HepG2 (cell line): Measurements from ENCODE around the gene CKS2. TPM values are rescaled to one million over a fixed set of nuclear protein-coding genes. Genes with fewer than 3 reads are reported as not detected.

Experiments used
- CREB1 ChIP-seq, 2 experiments: fragments of 450-650 bp in 1 of 2; IDR thresholded peaks; 2 replicates each; pipeline ENCODE4 v1.6.1; 2016 to 2017; ENCODE audit warnings: control low read depth in 1 of 2, mild to moderate bottlenecking in 1 of 2, missing compliant biosample characterization in 1 of 2, missing genetic modification characterization in 1 of 2
- EP300 ChIP-seq, 3 experiments: sonication (generic) in 1 of 3; formaldehyde crosslinking in 1 of 3; IDR thresholded peaks; 2 replicates each; pipeline versions ENCODE4 v1.5.1 to v1.6.1; 2011 to 2020; ENCODE audit warnings: low read depth in 2 of 3, low read length in 2 of 3, borderline replicate concordance in 1 of 3, improper control_type of control experiment in 1 of 3, mild to moderate bottlenecking in 1 of 3, missing genetic modification reagents in 1 of 3, moderate library complexity in 1 of 3
- GPN1 ChIP-seq: sonication (generic); formaldehyde crosslinking; IDR thresholded peaks from 2 replicates; pipeline ENCODE4 v1.5.1; 2020; ENCODE audit warnings: missing genetic modification reagents, borderline replicate concordance
- HOXA9 ChIP-seq: sonication (generic); formaldehyde crosslinking; IDR thresholded peaks from 2 replicates; pipeline ENCODE4 v1.8.1; 2022; ENCODE audit warnings: missing genetic modification reagents, mild to moderate bottlenecking, moderate library complexity, borderline replicate concordance
- KAT7 ChIP-seq: IDR thresholded peaks from 2 replicates; pipeline ENCODE4 v1.6.1; 2018; ENCODE audit warnings: borderline replicate concordance, missing compliant biosample characterization
- RFXAP ChIP-seq: sonication (generic); formaldehyde crosslinking; IDR thresholded peaks from 2 replicates; pipeline ENCODE4 v1.4.0; 2020; ENCODE audit warnings: missing genetic modification reagents, borderline replicate concordance
- SIN3A ChIP-seq: IDR thresholded peaks from 2 replicates; pipeline ENCODE4 v1.6.1; 2011; ENCODE audit warnings: low read depth, mild to moderate bottlenecking, control low read depth, low read length, borderline replicate concordance
- ZFP36L2 ChIP-seq: sonication (generic); formaldehyde crosslinking; IDR thresholded peaks from 2 replicates; pipeline ENCODE4 v1.4.0; 2020; ENCODE audit warnings: missing genetic modification reagents
- ZNF20 ChIP-seq: sonication (generic); formaldehyde crosslinking; IDR thresholded peaks from 2 replicates; pipeline ENCODE4 v1.4.0; 2020; ENCODE audit warnings: mild to moderate bottlenecking, moderate library complexity, missing genetic modification reagents
- ZNF354B ChIP-seq: sonication (generic); formaldehyde crosslinking; IDR thresholded peaks from 2 replicates; pipeline ENCODE4 v1.8.0; 2022; ENCODE audit warnings: mild to moderate bottlenecking, missing genetic modification reagents
- ZNF530 ChIP-seq: sonication (generic); formaldehyde crosslinking; IDR thresholded peaks from 2 replicates; pipeline ENCODE4 v1.5.0; 2020; ENCODE audit warnings: low read depth, mild to moderate bottlenecking, missing genetic modification reagents
- ZNF589 ChIP-seq: sonication (generic); formaldehyde crosslinking; conservative IDR thresholded peaks from 2 replicates; pipeline ENCODE4 v1.8.0; 2022; ENCODE audit warnings: mild to moderate bottlenecking, moderate library complexity, missing genetic modification reagents
- ZNF782 ChIP-seq: sonication (generic); formaldehyde crosslinking; IDR thresholded peaks from 2 replicates; pipeline ENCODE4 v1.4.0; 2020; ENCODE audit warnings: missing genetic modification reagents, mild to moderate bottlenecking, borderline replicate concordance
- polyA plus RNA-seq, 8 experiments: library from polyadenylated mRNA; depleted of rRNA in 3 of 8; stranded (reverse) in 7 of 8; unstranded in 1 of 8; fragments of >200 nt; fragmentation: Illumina TruSeq in 4 of 8; extraction: Trizol in 4 of 8; gene quantifications; 2 replicates each; pipeline versions ENCODE4 v1.2.1 to v1.2.3, GENCODE V29; 2011 to 2016; ENCODE audit warnings: low read depth in 4 of 8, missing spikeins in 1 of 8, mixed read lengths in 1 of 8; ENCODE audit not compliant: insufficient read depth in 1 of 8
- total RNA-seq, 5 experiments: library from RNA; depleted of rRNA; stranded (reverse); fragments of >200 nt; fragmentation: Illumina TruSeq; extraction: Trizol; gene quantifications; 2 replicates each; pipeline ENCODE4 v1.2.3, GENCODE V29; 2016; ENCODE audit warnings: low read depth in 1 of 5
- TF ChIP-seq, protein P1 (sequence below): sonication (generic); formaldehyde crosslinking; IDR thresholded peaks from 2 replicates; pipeline ENCODE4 v1.4.0; 2020; ENCODE audit warnings: missing genetic modification reagents
- TF ChIP-seq, protein P2 (sequence below): sonication (generic); formaldehyde crosslinking; IDR thresholded peaks from 2 replicates; pipeline ENCODE4 v1.5.1; 2020; ENCODE audit warnings: missing genetic modification reagents, mild to moderate bottlenecking, borderline replicate concordance
- TF ChIP-seq, protein P3 (sequence below): sonication (generic); formaldehyde crosslinking; IDR thresholded peaks from 2 replicates; pipeline ENCODE4 v1.4.0; 2020; ENCODE audit warnings: missing genetic modification reagents
- TF ChIP-seq, protein P4 (sequence below): sonication (generic); formaldehyde crosslinking; IDR thresholded peaks from 2 replicates; pipeline ENCODE4 v1.4.0; 2020; ENCODE audit warnings: missing genetic modification reagents

The CKS2 gene
- total and polyA plus RNA-seq, 2 of the 13 experiments (the other 11 are each of a cell fraction or from before 2014, with no cell fraction given) = 251 to 317 TPM

DNA sequence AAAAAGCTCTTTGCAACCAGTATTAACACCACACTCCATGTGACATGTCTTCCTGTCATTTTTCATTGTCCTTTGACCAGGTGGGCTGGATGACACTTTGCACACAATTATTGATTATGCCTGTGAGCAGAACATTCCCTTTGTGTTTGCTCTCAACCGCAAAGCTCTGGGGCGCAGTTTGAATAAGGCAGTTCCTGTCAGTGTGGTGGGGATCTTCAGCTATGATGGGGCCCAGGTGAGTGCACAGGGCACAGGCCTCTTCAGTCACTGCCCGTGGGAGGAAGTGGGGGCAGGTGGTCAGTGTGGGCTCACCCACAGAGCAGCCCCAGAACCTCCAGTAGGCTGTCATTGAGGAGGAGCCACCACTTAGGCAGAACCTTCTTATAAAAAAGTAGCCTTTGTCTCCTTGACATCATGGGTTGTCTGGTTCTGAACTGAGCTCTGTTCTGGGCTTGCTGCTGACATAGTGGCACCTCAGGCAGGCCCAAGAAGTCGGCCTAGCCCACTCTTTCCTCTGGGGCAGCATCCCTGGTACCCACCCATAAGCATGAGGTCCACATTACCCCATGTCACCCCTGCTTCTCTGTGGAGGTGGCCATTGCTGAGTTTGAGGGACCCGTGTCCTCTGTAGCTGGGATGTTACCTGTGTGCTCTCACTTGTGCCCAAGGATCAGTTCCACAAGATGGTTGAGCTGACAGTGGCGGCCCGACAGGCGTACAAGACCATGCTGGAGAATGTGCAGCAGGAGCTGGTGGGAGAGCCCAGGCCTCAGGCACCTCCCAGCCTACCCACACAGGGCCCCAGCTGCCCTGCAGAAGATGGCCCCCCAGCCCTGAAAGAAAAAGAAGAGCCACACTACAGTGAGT lies 46.6 kb downstream of the CKS2 start (continued):
- TF ChIP-seq, protein P1, sequence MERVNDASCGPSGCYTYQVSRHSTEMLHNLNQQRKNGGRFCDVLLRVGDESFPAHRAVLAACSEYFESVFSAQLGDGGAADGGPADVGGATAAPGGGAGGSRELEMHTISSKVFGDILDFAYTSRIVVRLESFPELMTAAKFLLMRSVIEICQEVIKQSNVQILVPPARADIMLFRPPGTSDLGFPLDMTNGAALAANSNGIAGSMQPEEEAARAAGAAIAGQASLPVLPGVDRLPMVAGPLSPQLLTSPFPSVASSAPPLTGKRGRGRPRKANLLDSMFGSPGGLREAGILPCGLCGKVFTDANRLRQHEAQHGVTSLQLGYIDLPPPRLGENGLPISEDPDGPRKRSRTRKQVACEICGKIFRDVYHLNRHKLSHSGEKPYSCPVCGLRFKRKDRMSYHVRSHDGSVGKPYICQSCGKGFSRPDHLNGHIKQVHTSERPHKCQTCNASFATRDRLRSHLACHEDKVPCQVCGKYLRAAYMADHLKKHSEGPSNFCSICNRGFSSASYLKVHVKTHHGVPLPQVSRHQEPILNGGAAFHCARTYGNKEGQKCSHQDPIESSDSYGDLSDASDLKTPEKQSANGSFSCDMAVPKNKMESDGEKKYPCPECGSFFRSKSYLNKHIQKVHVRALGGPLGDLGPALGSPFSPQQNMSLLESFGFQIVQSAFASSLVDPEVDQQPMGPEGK = peak; percentile 86
- TF ChIP-seq ZNF530 (CRISPR knock-in tag) (no peak), ZNF354B (CRISPR knock-in tag) (no peak), KAT7 (peak; percentile 83), ZFP36L2 (CRISPR knock-in tag) (no peak), HOXA9 (CRISPR knock-in tag) (no peak), ZNF20 (CRISPR knock-in tag) (no peak), GPN1 (CRISPR knock-in tag) (no peak), CREB1 (IDR thresholded peaks at IDR 0.05) (0 out of 2 replicates have a peak, but pooled peaks have one; percentile 4), CREB1 (CRISPR knock-in tag; IDR thresholded peaks at IDR 0.05) (peak; percentile 86), ZNF782 (CRISPR knock-in tag) (0 out of 2 replicates have a peak, but pooled peaks have one; percentile 45), SIN3A (peak; percentile 91), EP300 (IDR thresholded peaks at IDR 0.05; ENCODE audit: low read depth in 2 of 2, low read length in 2 of 2) (peak; percentile 41 to 92; a peak in 2 of 4 replicates), EP300 (CRISPR knock-in tag; IDR thresholded peaks at IDR 0.05; ENCODE audit: borderline replicate concordance) (peak; percentile 86), ZNF589 (no peak), RFXAP (CRISPR knock-in tag) (no peak)
- TF ChIP-seq, protein P2, sequence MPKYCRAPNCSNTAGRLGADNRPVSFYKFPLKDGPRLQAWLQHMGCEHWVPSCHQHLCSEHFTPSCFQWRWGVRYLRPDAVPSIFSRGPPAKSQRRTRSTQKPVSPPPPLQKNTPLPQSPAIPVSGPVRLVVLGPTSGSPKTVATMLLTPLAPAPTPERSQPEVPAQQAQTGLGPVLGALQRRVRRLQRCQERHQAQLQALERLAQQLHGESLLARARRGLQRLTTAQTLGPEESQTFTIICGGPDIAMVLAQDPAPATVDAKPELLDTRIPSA (CRISPR knock-in tag) = no peak
- TF ChIP-seq, protein P3, sequence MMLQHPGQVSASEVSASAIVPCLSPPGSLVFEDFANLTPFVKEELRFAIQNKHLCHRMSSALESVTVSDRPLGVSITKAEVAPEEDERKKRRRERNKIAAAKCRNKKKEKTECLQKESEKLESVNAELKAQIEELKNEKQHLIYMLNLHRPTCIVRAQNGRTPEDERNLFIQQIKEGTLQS (CRISPR knock-in tag) = peak; percentile 49; the same call in 1 of the 2 replicates
- TF ChIP-seq, protein P4, sequence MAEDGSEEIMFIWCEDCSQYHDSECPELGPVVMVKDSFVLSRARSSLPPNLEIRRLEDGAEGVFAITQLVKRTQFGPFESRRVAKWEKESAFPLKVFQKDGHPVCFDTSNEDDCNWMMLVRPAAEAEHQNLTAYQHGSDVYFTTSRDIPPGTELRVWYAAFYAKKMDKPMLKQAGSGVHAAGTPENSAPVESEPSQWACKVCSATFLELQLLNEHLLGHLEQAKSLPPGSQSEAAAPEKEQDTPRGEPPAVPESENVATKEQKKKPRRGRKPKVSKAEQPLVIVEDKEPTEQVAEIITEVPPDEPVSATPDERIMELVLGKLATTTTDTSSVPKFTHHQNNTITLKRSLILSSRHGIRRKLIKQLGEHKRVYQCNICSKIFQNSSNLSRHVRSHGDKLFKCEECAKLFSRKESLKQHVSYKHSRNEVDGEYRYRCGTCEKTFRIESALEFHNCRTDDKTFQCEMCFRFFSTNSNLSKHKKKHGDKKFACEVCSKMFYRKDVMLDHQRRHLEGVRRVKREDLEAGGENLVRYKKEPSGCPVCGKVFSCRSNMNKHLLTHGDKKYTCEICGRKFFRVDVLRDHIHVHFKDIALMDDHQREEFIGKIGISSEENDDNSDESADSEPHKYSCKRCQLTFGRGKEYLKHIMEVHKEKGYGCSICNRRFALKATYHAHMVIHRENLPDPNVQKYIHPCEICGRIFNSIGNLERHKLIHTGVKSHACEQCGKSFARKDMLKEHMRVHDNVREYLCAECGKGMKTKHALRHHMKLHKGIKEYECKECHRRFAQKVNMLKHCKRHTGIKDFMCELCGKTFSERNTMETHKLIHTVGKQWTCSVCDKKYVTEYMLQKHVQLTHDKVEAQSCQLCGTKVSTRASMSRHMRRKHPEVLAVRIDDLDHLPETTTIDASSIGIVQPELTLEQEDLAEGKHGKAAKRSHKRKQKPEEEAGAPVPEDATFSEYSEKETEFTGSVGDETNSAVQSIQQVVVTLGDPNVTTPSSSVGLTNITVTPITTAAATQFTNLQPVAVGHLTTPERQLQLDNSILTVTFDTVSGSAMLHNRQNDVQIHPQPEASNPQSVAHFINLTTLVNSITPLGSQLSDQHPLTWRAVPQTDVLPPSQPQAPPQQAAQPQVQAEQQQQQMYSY (CRISPR knock-in tag) = no peak
